Skeletal muscle tissue (tissue), 4 donors: Measurements from ENCODE around the gene VDAC1. TPM values are rescaled to one million over a fixed set of nuclear protein-coding genes. Genes with fewer than 3 reads are reported as not detected.

ENCODE experiments used
- H3K27ac ChIP-seq: one replicate; pipeline ENCODE4 v1.7.0; 2013; ENCODE audit warnings: mild to moderate bottlenecking, low read depth, low read length, inconsistent platforms
- H3K27me3 ChIP-seq, 3 donors: one replicate each; pipeline ENCODE4 v1.7.0; 2013; ENCODE audit warnings: low read length in 3 of 3; ENCODE audit not compliant: control insufficient read depth in 3 of 3, insufficient read depth in 3 of 3
- H3K36me3 ChIP-seq, 3 donors: one replicate each; pipeline ENCODE4 v1.7.0; 2013; ENCODE audit warnings: low read length in 3 of 3; ENCODE audit not compliant: control insufficient read depth in 3 of 3, insufficient read depth in 3 of 3
- H3K4me1 ChIP-seq, 3 donors: one replicate each; pipeline ENCODE4 v1.7.0; 2013; ENCODE audit warnings: low read length in 3 of 3, mild to moderate bottlenecking in 3 of 3; ENCODE audit not compliant: control insufficient read depth in 3 of 3, insufficient read depth in 3 of 3
- H3K4me3 ChIP-seq, 3 donors: one replicate each; pipeline ENCODE4 v1.7.0; 2013; ENCODE audit warnings: low read length in 3 of 3
- H3K9ac ChIP-seq, 3 donors: one replicate each; pipeline ENCODE4 v1.7.0; 2013; ENCODE audit warnings: low read length in 3 of 3, mild to moderate bottlenecking in 3 of 3, moderate library complexity in 2 of 3, low read depth in 1 of 3
- H3K9me3 ChIP-seq, 3 donors: one replicate each; pipeline ENCODE4 v1.7.0; 2013; ENCODE audit warnings: low read length in 3 of 3; ENCODE audit not compliant: control insufficient read depth in 3 of 3
- total RNA-seq: library from RNA; depleted of rRNA; stranded (reverse); fragments of >200 nt; gene quantifications from one replicate; pipeline ENCODE4 v1.2.3, GENCODE V29; 2014
- donor health status: Osteomylitis.

VDAC1 gene
- total RNA-seq, 1 donor from 2014 or later, result 257 TPM

DNA sequence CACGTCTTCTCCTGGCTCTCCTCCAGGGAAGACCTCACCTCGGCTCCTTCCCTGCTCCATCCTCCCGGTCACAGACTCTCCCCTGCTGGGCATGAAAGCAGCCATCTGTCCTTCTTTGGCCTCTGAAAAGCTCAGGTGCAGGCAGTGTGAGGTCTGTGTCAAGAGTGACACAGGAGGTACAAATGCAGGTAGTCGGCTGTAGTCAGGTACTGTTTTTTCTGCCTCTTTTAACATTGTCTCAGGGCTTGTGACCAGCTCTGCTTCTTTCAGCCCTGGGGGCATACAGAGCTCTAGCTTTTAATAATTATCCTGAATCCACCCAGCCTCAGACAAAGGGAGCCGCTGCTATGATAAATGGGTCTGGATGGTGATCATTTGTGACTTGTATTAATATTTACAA, 82.8 kb downstream of the VDAC1 start:
- H3K4me1 ChIP-seq, result peaks cover 0 to 5% (median 4%) of the 10 kb centered on the region in 3 donors
- H3K9me3 ChIP-seq, result no peaks in the 10 kb centered on the region
- no peak overlapping the region for H3K27ac ChIP-seq
- H3K27me3 ChIP-seq, result peaks cover 0 to 5% (median 4%) of the 10 kb centered on the region in 3 donors
- no peaks in the 10 kb centered on the region for H3K36me3 ChIP-seq
- no peak overlapping the region for H3K9ac ChIP-seq
- H3K4me3 ChIP-seq, result no peak overlapping the region

Other genes starting within 250 kb of the VDAC1 start
- gene C5orf15, start 36.4 kb downstream of the VDAC1 start, total RNA-seq, result 43.3 TPM
- 0.52 TPM for gene TCF7, start 109.7 kb upstream of the VDAC1 start, total RNA-seq
- 63.7 TPM for gene SKP1, start 172.0 kb upstream of the VDAC1 start, total RNA-seq
- 47.0 TPM for gene PPP2CA, start 221.1 kb upstream of the VDAC1 start, total RNA-seq